HCT116 (cell line): ENCODE data around the gene PRKRIP1. TPM values are rescaled to one million over a fixed set of nuclear protein-coding genes. Genes with fewer than 3 reads are reported as not detected.

Experiments
- ATAC-seq: fragments of 200-7000 bp; cut with Tn5 transposase; 2 replicates; pipeline ENCODE4 v1.9.1; 2020; ENCODE audit warnings: mild to moderate bottlenecking, moderate library complexity
- BruUV-seq: library from RNA; stranded (reverse); fragments of 400-500 nt; replicated peaks from 2 replicates; lab custom pipeline; 2021; lab: Mats Ljungman, UMichigan
- CTCF ChIA-PET: fragments of 300-600 bp; sonication (Branson Sonifier 250); formaldehyde crosslinking; loops from one replicate; lab custom pipeline; 2021; ENCODE audit warnings: antibody characterized with exemption; lab: Charles Lee
- POLR2A ChIA-PET: fragments of 300-600, 350-600 bp; sonication (Branson Sonifier 250); formaldehyde crosslinking; loops from one replicate; lab custom pipeline; 2021; ENCODE audit warnings: antibody characterized with exemption; lab: Charles Lee
- RAD21 ChIA-PET, 2 experiments: fragments of 300-600 bp; sonication (Branson Sonifier 250); formaldehyde crosslinking; loops; one replicate each; lab custom pipeline; 2023; ENCODE audit warnings: low total read pairs in 2 of 2; ENCODE audit not compliant: uncharacterized antibody in 2 of 2, unreplicated experiment in 2 of 2, low non-redundant PET in 1 of 2; lab: Charles Lee
- DNase-seq: peaks from one replicate; pipeline ENCODE4 v3.0.0-alpha.2; 2010; ENCODE audit warnings: low read depth, low spot score
- H2AFZ ChIP-seq: fragments of 200-600 bp; shearing (Covaris generic), sonication (generic); 2 replicates; pipeline ENCODE4 v1.6.1; 2017; ENCODE audit warnings: low read depth, mixed run types, mixed read lengths, antibody characterized with exemption, low read length; ENCODE audit not compliant: poor library complexity, severe bottlenecking
- H3K27ac ChIP-seq: 2 replicates; pipeline ENCODE4 v1.5.1; 2012; ENCODE audit warnings: low read depth, low read length
- H3K27me3 ChIP-seq: fragments of 200-600 bp; sonication (generic); 2 replicates; pipeline ENCODE4 v1.6.1; 2016; ENCODE audit warnings: mixed run types, low read length, mixed read lengths; ENCODE audit not compliant: insufficient read depth
- H3K36me3 ChIP-seq, 2 experiments: fragments of 200-500 bp in 1 of 2; fragments of 200-600 bp in 1 of 2; sonication (Bioruptor generic) in 1 of 2; sonication (generic) in 1 of 2; 2 replicates each; pipeline versions ENCODE4 v1.5.1 to v1.6.1; 2014 to 2016; ENCODE audit warnings: low read length in 2 of 2, inconsistent platforms in 1 of 2, mixed read lengths in 1 of 2, mixed run types in 1 of 2; ENCODE audit not compliant: insufficient read depth in 2 of 2, control insufficient read depth in 1 of 2
- H3K4me1 ChIP-seq, 2 experiments: fragments of 200-600 bp in 1 of 2; sonication (generic) in 1 of 2; 2 replicates each; pipeline versions ENCODE4 v1.5.1 to v1.6.1; 2012 to 2017; ENCODE audit warnings: low read length in 2 of 2, inconsistent platforms in 1 of 2, mild to moderate bottlenecking in 1 of 2, mixed read lengths in 1 of 2, mixed run types in 1 of 2, moderate library complexity in 1 of 2; ENCODE audit not compliant: insufficient read depth in 2 of 2, control insufficient read depth in 1 of 2
- H3K4me2 ChIP-seq: fragments of 200-600 bp; sonication (generic); 2 replicates; pipeline ENCODE4 v1.6.1; 2017; ENCODE audit warnings: mixed run types, low read length, mixed read lengths
- H3K4me3 ChIP-seq, 2 experiments: fragments of 200-600 bp in 1 of 2; sonication (generic) in 1 of 2; replicated peaks in 1 of 2; 2 replicates each; pipeline ENCODE4 v1.5.1; 2011 to 2016; ENCODE audit warnings: low read length in 2 of 2, control low read depth in 1 of 2, low read depth in 1 of 2, mild to moderate bottlenecking in 1 of 2, mixed read lengths in 1 of 2, mixed run types in 1 of 2
- H3K79me2 ChIP-seq: fragments of 200-600 bp; sonication (generic); 2 replicates; pipeline ENCODE4 v1.6.1; 2017; ENCODE audit warnings: mild to moderate bottlenecking, mixed run types, low read length, moderate library complexity, mixed read lengths; ENCODE audit not compliant: insufficient read depth
- H3K9ac ChIP-seq: fragments of 200-600 bp; sonication (generic); 2 replicates; pipeline ENCODE4 v1.6.1; 2016; ENCODE audit warnings: low read length, mixed read lengths
- H3K9me2 ChIP-seq: fragments of 200-600 bp; sonication (generic), shearing (Covaris generic); 2 replicates; pipeline ENCODE4 v1.6.1; 2017; ENCODE audit warnings: mixed run types, mild to moderate bottlenecking, moderate library complexity; ENCODE audit not compliant: insufficient read depth
- H3K9me3 ChIP-seq, 2 experiments: fragments of 200-500 bp in 1 of 2; fragments of 200-600 bp in 1 of 2; sonication (Bioruptor generic) in 1 of 2; sonication (generic) in 1 of 2; 2 replicates each; pipeline ENCODE4 v1.6.1; 2014 to 2017; ENCODE audit warnings: low read length in 2 of 2, mixed read lengths in 2 of 2, inconsistent platforms in 1 of 2, low read depth in 1 of 2, mild to moderate bottlenecking in 1 of 2, mixed run types in 1 of 2, moderate library complexity in 1 of 2; ENCODE audit not compliant: control insufficient read depth in 1 of 2, insufficient read depth in 1 of 2
- H4K20me1 ChIP-seq: fragments of 200-600 bp; sonication (generic), shearing (Covaris generic); 2 replicates; pipeline ENCODE4 v1.6.1; 2017; ENCODE audit warnings: mixed run types, mild to moderate bottlenecking, moderate library complexity; ENCODE audit not compliant: insufficient read depth
- CEBPB ChIP-seq: IDR thresholded peaks from 2 replicates; pipeline ENCODE4 v1.6.1; 2012; ENCODE audit warnings: low read depth
- JUND ChIP-seq: IDR thresholded peaks from 2 replicates; pipeline ENCODE4 v1.6.1; 2012
- RAD21 ChIP-seq: IDR thresholded peaks from 2 replicates; pipeline ENCODE4 v1.6.1; 2012; ENCODE audit warnings: low read depth, mild to moderate bottlenecking
- REST ChIP-seq: IDR thresholded peaks from 2 replicates; pipeline ENCODE4 v1.6.1; 2012; ENCODE audit warnings: low read depth
- SIN3A ChIP-seq: IDR thresholded peaks from 2 replicates; pipeline ENCODE4 v1.6.1; 2012; ENCODE audit warnings: low read depth
- SP1 ChIP-seq: IDR thresholded peaks from 2 replicates; pipeline ENCODE4 v1.6.1; 2012; ENCODE audit warnings: low read depth
- TCF7L2 ChIP-seq: IDR thresholded peaks from 2 replicates; pipeline ENCODE4 v1.7.0; 2011; ENCODE audit warnings: borderline replicate concordance, inconsistent platforms; ENCODE audit not compliant: insufficient read depth, insufficient read length; ENCODE audit errors: extremely low read depth
- ZFX ChIP-seq: fragments of 450-650 bp; IDR thresholded peaks from 2 replicates; pipeline ENCODE4 v1.6.1; 2017
- intact Hi-C: fragments of 100-400 bp; cut with micrococcal nuclease; formaldehyde crosslinking; loops from 2 replicates; pipeline ENCODE4 v1.10.0; 2022
- total RNA-seq: library from RNA; stranded (reverse); gene quantifications from one replicate; pipeline ENCODE4 v1.2.1, GENCODE V29; 2021; ENCODE audit not compliant: unreplicated experiment
- TF ChIP-seq, protein P1 (sequence below), 3 experiments: fragments of 200-600 bp in 1 of 3; sonication (generic) in 1 of 3; IDR thresholded peaks in 2 of 3; conservative IDR thresholded peaks in 1 of 3; 2 replicates each; pipeline ENCODE4 v1.5.1; 2012 to 2017; ENCODE audit warnings: low read depth in 2 of 3, low read length in 2 of 3, antibody characterized with exemption in 1 of 3, borderline replicate concordance in 1 of 3, control low read depth in 1 of 3, mild to moderate bottlenecking in 1 of 3, mixed read lengths in 1 of 3, mixed run types in 1 of 3, moderate library complexity in 1 of 3; ENCODE audit not compliant: insufficient read depth in 1 of 3
- TF ChIP-seq, protein P2 (sequence below): IDR thresholded peaks from 2 replicates; pipeline ENCODE4 v1.6.1; 2012

The PRKRIP1 gene
- total RNA-seq, 1 experiment from 2014 or later, result 23.0 TPM

GRCh38 chr7:102390697-102391484 lies 5.3 kb upstream of the PRKRIP1 start:
- peak; percentile 91 for ATAC-seq
- Histone ChIP-seq H3K9me3 (no peaks in the 10 kb centered on the region), H3K9me2 (no peaks in the 10 kb centered on the region), H3K27me3 (no peaks in the 10 kb centered on the region), H2AFZ (no peak overlapping the region), H3K4me3 (no peak overlapping the region), H3K79me2 (peaks cover 4% of the 10 kb centered on the region; the same call in 1 of the 2 replicates), H3K4me2 (no peak overlapping the region), H3K9ac (no peak overlapping the region), H3K27ac (no peak overlapping the region), H3K4me1 (peaks cover 19 to 21% of the 10 kb centered on the region in 2 experiments), H3K36me3 (peaks cover 4 to 17% of the 10 kb centered on the region in 2 experiments; a peak in 3 of 4 replicates), H4K20me1 (no peaks in the 10 kb centered on the region)
- intact Hi-C loops, result loop anchor here (1.0 kb wide), 2 partner anchors 112 to 849 kb away; no protein-coding TSS in a partner anchor
- ChIA-PET POLR2A (no interaction called here), RAD21 (interaction anchor here in 1 of 2 experiments (0.8 kb wide), 1 partner anchor 112 kb away, joined by 4 read pairs; no protein-coding TSS in a partner anchor), CTCF (interaction anchor here (1.2 to 1.3 kb wide), 2 partner anchors 110 to 111 kb away, joined by 3 to 4 read pairs; no protein-coding TSS in a partner anchor)
- TF ChIP-seq CEBPB (no peak), TCF7L2 (peak; percentile 14), RAD21 (peak; percentile 93), JUND (no peak), SIN3A (no peak), SP1 (no peak), ZFX (no peak), REST (no peak)
- TF ChIP-seq, protein P1, sequence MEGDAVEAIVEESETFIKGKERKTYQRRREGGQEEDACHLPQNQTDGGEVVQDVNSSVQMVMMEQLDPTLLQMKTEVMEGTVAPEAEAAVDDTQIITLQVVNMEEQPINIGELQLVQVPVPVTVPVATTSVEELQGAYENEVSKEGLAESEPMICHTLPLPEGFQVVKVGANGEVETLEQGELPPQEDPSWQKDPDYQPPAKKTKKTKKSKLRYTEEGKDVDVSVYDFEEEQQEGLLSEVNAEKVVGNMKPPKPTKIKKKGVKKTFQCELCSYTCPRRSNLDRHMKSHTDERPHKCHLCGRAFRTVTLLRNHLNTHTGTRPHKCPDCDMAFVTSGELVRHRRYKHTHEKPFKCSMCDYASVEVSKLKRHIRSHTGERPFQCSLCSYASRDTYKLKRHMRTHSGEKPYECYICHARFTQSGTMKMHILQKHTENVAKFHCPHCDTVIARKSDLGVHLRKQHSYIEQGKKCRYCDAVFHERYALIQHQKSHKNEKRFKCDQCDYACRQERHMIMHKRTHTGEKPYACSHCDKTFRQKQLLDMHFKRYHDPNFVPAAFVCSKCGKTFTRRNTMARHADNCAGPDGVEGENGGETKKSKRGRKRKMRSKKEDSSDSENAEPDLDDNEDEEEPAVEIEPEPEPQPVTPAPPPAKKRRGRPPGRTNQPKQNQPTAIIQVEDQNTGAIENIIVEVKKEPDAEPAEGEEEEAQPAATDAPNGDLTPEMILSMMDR (IDR thresholded peaks at IDR 0.05 in 2 of 3, conservative IDR thresholded peaks at IDR 0.05 in 1 of 3; ENCODE audit: borderline replicate concordance in 1 of 3, insufficient read depth in 1 of 3, low read depth in 2 of 3, low read length in 2 of 3), result peak; percentile 84 to 95 (median 92)
- TF ChIP-seq, protein P2, sequence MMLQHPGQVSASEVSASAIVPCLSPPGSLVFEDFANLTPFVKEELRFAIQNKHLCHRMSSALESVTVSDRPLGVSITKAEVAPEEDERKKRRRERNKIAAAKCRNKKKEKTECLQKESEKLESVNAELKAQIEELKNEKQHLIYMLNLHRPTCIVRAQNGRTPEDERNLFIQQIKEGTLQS, result no peak
- no TSS peak for BruUV-seq
- DNase-seq, result peak; percentile 60
